Endodermal cell (in vitro differentiated cells): ENCODE data around the gene KIF15. TPM values are rescaled to one million over a fixed set of nuclear protein-coding genes. Genes with fewer than 3 reads are reported as not detected.
"Not testable (repeated sequence)": the region's sequence is repeated elsewhere in the genome, so short reads cannot be mapped to it uniquely, and the experiment has no call there.

Experiments used
- DNase-seq: peaks from one replicate; pipeline ENCODE4 v3.0.0-alpha.2; 2017
- H3K27ac ChIP-seq: 2 replicates; pipeline ENCODE4 v1.5.1; 2013; ENCODE audit warnings: mild to moderate bottlenecking, low read depth, low read length, moderate library complexity
- H3K27me3 ChIP-seq: 2 replicates; pipeline ENCODE4 v1.6.1; 2013; ENCODE audit warnings: mild to moderate bottlenecking, low read length, moderate library complexity; ENCODE audit not compliant: insufficient read depth, control insufficient read depth, poor library complexity, severe bottlenecking
- H3K36me3 ChIP-seq: 2 replicates; pipeline ENCODE4 v1.7.0; 2013; ENCODE audit warnings: mild to moderate bottlenecking, low read length, moderate library complexity; ENCODE audit not compliant: control insufficient read depth, insufficient read depth
- H3K4me1 ChIP-seq: one replicate; pipeline ENCODE4 v1.7.0; 2013; ENCODE audit warnings: low read length; ENCODE audit not compliant: control insufficient read depth, insufficient read depth
- H3K4me3 ChIP-seq: 2 replicates; pipeline ENCODE4 v1.5.1; 2013; ENCODE audit warnings: mild to moderate bottlenecking, low read length, moderate library complexity
- H3K9ac ChIP-seq: 2 replicates; pipeline ENCODE4 v1.6.1; 2013; ENCODE audit warnings: mild to moderate bottlenecking, low read length, moderate library complexity; ENCODE audit not compliant: poor library complexity, severe bottlenecking; ENCODE audit errors: extremely low read depth
- H3K9me3 ChIP-seq: 2 replicates; pipeline ENCODE4 v1.6.1; 2013; ENCODE audit warnings: mild to moderate bottlenecking, low read length, moderate library complexity; ENCODE audit not compliant: control insufficient read depth
- H3K27ac Mint-ChIP-seq: 2 replicates; pipeline ENCODE4 v1.8.0; 2020; ENCODE audit warnings: mixed read lengths
- H3K27me3 Mint-ChIP-seq: 2 replicates; pipeline ENCODE4 v1.8.0; 2021; ENCODE audit warnings: mild to moderate bottlenecking, mixed read lengths; ENCODE audit not compliant: insufficient read depth
- H3K36me3 Mint-ChIP-seq: 2 replicates; pipeline ENCODE4 v1.8.0; 2020; ENCODE audit warnings: low read depth, mixed read lengths
- H3K4me1 Mint-ChIP-seq: 2 replicates; pipeline ENCODE4 v1.8.0; 2020; ENCODE audit warnings: mixed read lengths
- H3K4me3 Mint-ChIP-seq: 2 replicates; pipeline ENCODE4 v1.8.0; 2020; ENCODE audit warnings: mild to moderate bottlenecking, moderate library complexity, mixed read lengths
- H3K9me3 Mint-ChIP-seq: 2 replicates; pipeline ENCODE4 v1.8.0; 2020; ENCODE audit warnings: mild to moderate bottlenecking, mixed read lengths
- WGBS, 2 experiments: methylation state at CpG; one replicate each; pipeline versions ENCODE4 v1.1.5 to v1.1.7; 2013; ENCODE audit warnings: missing lambda C conversion rate in 2 of 2, mixed read lengths in 1 of 2; ENCODE audit not compliant: insufficient coverage in 1 of 2, insufficient read length in 1 of 2; 5-methylcytosine and 5-hydroxymethylcytosine counted together
- total RNA-seq, 2 donors: library from RNA; stranded (reverse); fragmentation: NEBNext Ultra II Directional in 1 of 2; extraction: Animal tissue kit (Norgen Biotek cat#: 25700) in 1 of 2; gene quantifications; 2 replicates in 1 of 2; 3 replicates in 1 of 2; pipeline ENCODE4 v1.2.1, GENCODE V29; 2021
- TF ChIP-seq, protein P1 (sequence below): fragments of 200-600 bp; sonication (generic); conservative IDR thresholded peaks from 2 replicates; pipeline ENCODE4 v1.5.0; 2021; ENCODE audit warnings: antibody characterized with exemption, mild to moderate bottlenecking

The KIF15 gene
- total RNA-seq, 2 donors from 2014 or later = 16.2 to 20.4 TPM

DNA sequence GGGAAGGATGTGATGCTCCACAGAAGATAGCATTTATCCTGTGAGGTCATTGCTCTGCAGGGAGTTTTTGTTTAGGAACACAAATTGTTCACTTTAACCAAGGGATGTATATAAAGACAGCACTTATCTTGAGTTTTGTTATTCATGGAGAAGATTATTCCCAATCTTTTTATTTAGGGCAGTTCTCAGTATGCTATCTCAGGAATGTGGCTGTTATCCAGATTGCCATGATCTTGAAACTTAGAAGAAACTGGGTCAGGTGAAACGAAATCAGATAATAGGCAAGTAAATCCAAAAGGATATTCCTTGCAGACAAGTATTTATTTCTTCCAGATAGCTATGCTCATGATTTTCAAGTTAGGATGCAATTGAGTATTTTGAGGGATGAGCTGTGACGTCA, 80.8 kb downstream of the KIF15 start:
- Histone ChIP-seq H3K27ac (no peak overlapping the region), H3K27me3 (no peaks in the 10 kb centered on the region), H3K4me3 (no peak overlapping the region), H3K4me1 (no peaks in the 10 kb centered on the region), H3K36me3 (peaks cover 67% of the 10 kb centered on the region), H3K9ac (no peak overlapping the region), H3K9me3 (peaks cover 10% of the 10 kb centered on the region)
- Mint-ChIP-seq H3K36me3 (peaks cover 70% of the 10 kb centered on the region), H3K27me3 (no peaks in the 10 kb centered on the region), H3K4me1 (no peaks in the 10 kb centered on the region), H3K9me3 (peaks cover 6% of the 10 kb centered on the region), H3K4me3 (no peak overlapping the region), H3K27ac (no peak overlapping the region)
- WGBS, 2 experiments = 92 to 94% methylated on average over 2 of the region's 2 CpGs
- TF ChIP-seq, protein P1, sequence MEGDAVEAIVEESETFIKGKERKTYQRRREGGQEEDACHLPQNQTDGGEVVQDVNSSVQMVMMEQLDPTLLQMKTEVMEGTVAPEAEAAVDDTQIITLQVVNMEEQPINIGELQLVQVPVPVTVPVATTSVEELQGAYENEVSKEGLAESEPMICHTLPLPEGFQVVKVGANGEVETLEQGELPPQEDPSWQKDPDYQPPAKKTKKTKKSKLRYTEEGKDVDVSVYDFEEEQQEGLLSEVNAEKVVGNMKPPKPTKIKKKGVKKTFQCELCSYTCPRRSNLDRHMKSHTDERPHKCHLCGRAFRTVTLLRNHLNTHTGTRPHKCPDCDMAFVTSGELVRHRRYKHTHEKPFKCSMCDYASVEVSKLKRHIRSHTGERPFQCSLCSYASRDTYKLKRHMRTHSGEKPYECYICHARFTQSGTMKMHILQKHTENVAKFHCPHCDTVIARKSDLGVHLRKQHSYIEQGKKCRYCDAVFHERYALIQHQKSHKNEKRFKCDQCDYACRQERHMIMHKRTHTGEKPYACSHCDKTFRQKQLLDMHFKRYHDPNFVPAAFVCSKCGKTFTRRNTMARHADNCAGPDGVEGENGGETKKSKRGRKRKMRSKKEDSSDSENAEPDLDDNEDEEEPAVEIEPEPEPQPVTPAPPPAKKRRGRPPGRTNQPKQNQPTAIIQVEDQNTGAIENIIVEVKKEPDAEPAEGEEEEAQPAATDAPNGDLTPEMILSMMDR = no peak
- DNase-seq = no peak

DNA sequence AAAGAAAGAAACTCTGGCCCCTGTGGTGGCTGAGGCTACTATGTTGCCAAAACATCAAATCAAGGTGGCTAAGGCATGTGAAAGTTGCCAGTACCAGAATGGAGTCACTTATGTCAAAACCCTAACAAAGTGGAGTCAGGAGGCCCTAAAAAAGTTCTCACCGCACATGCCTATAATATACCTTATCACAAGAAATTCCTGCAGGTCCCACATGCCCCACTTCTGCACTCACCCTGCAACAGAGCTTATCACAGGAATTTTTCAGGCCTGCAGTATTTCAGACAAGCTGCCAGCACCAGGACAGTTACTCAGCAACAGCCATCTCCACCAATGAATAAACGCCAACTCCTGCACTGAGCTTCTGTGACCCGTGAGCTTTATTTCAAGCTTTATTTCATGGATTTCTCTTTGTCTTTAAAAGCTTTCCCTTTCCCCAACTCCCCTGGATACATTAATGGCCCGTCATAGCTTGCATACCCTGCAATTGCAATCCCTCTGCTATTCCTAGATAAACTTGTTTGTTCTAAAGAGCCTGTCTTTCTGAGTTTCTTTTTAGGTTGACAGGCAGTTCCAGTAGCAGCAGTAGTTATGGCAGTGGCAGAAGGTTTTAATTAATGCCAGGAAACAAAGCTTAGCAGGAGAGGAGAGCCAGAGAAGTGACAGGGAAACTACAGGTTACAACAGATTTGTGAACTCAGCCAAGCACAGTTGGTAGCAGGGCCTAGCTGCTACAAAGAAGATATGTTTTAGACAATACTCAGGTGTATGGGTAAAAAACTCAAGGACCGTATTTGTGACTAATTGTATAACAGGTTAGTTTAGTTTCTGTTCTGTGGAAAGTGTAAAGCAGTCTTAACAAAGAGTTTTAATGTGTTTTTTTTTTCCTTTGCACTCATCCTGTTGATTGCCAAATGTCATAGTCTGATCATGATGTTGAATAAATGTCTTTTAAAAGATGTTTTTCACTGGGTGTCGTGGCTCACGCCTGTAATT, 84.2 kb downstream of the KIF15 start:
- H3K27me3 Mint-ChIP-seq = no peaks in the 10 kb centered on the region
- 93 to 97% methylated on average over 6 to 7 of the region's 7 CpGs for WGBS, 2 experiments
- no peaks in the 10 kb centered on the region for H3K4me1 Mint-ChIP-seq
- no peaks in the 10 kb centered on the region for H3K9me3 Mint-ChIP-seq
- H3K36me3 Mint-ChIP-seq = peaks cover 42% of the 10 kb centered on the region
- H3K4me3 Mint-ChIP-seq = no peak overlapping the region
- Histone ChIP-seq H3K9me3 (no peaks in the 10 kb centered on the region), H3K27ac (no peak overlapping the region), H3K4me3 (no peak overlapping the region), H3K9ac (no peak overlapping the region), H3K36me3 (peaks cover 49% of the 10 kb centered on the region), H3K4me1 (no peaks in the 10 kb centered on the region), H3K27me3 (no peaks in the 10 kb centered on the region)
- no peak for DNase-seq
- TF ChIP-seq, protein P1 = no peak
- H3K27ac Mint-ChIP-seq = no peak overlapping the region

- 91 to 95% methylated on average over 1 of the region's 1 CpG for WGBS, 2 experiments
- DNase-seq = no peak
- H3K27ac Mint-ChIP-seq = no peak overlapping the region
- H3K27ac ChIP-seq = no peak overlapping the region
- no peak overlapping the region for H3K4me3 Mint-ChIP-seq
- no peaks in the 10 kb centered on the region for H3K4me1 ChIP-seq
- H3K36me3 ChIP-seq = peaks cover 49% of the 10 kb centered on the region
- no peak overlapping the region for H3K4me3 ChIP-seq
- peaks cover 6% of the 10 kb centered on the region for H3K9me3 ChIP-seq
- TF ChIP-seq, protein P1 = no peak
- no peaks in the 10 kb centered on the region for H3K27me3 Mint-ChIP-seq
- no peaks in the 10 kb centered on the region for H3K4me1 Mint-ChIP-seq
- peaks cover 1% of the 10 kb centered on the region for H3K9me3 Mint-ChIP-seq
- H3K9ac ChIP-seq = no peak overlapping the region
- no peaks in the 10 kb centered on the region for H3K27me3 ChIP-seq
- peaks cover 42% of the 10 kb centered on the region for H3K36me3 Mint-ChIP-seq
These were observed 87.0 kb downstream of the KIF15 start for GRCh38 chr3:44848634-44849033.

- not testable (repeated sequence) for H3K27me3 ChIP-seq, H3K4me3 Mint-ChIP-seq, H3K4me3 ChIP-seq, H3K9me3 Mint-ChIP-seq, DNase-seq, H3K27me3 Mint-ChIP-seq, H3K9ac ChIP-seq, H3K4me1 ChIP-seq, H3K27ac ChIP-seq, H3K4me1 Mint-ChIP-seq, H3K27ac Mint-ChIP-seq
- Histone ChIP-seq H3K36me3 (peaks cover 21% of the 10 kb centered on the region), H3K9me3 (peaks cover 13% of the 10 kb centered on the region)
- H3K36me3 Mint-ChIP-seq = peaks cover 25% of the 10 kb centered on the region
- 96 to 98% methylated on average over 6 of the region's 6 CpGs for WGBS, 2 experiments
These were observed 95.1 kb downstream of the KIF15 start for GRCh38 chr3:44856663-44857062.
